ENCODE data around the gene TANC1.

The TANC1 gene

DNA sequence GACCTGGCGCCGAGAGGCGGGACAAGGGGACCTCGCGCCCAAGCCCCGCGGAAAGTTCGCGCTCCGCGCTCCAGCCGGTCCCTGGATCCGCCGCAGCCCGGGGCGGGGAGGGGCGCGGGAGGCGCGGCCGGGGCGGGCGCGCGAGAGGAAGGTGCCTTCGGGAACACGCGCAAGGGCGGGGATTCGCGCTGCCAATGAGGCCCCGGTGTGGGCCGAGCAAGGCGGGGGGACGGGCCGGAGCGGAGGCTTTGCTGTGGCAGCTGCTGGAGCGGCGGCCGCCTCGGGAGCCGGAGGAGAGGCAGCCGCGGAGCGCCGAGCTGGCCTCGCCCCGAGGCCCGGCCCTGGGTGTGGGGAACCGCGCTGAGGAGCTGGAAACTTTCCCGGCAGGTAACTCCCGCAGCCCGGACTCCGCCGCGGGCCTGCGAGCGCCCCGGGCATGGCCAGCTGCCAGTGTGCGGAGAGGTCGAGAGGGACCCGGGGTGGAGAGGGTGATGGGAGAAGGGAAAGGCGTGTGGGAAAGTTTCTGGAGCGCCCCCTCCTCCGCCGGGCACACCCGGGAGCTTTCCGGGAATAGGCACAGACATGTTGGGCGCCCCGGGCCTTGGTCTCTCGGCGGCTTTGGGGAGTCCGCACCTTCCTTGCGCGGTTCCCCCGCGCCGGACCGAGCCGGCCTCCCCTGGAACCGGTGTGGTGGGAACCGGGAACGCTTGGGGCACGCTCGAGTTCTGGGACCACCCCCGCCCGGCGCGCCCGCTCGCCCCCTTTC, at the start of gene TANC1:
Gene TANC1 (plus strand): TSS at position 245 of the 766 bp plus-strand sequence. CDS start 97,271 bp downstream, outside the sequence.
- peak; percentile 31 for DNase-seq

GRCh38 chr2:158921599-158922408, 46.6 kb upstream of the TANC1 start:
- no peak for DNase-seq

DNA sequence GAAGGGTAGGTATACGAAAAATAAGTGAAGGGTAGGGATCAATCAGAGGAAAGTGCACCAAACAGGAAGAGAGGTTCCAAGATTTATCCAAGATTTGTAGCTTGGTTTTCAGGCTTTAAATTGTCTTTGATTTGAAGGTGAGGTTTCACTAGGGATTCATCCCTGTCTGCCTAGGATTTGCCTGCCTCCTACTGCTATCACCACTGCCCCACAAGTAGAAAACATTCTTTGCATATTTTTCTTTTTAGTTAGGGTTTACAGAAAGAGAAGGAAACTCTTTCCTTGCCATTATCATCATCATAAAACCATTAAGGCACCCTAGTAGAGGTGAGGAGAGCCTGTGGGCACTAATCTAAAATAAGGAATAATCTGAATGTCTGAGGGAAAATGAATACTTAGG, 45.8 kb upstream of the TANC1 start:
- no peak for DNase-seq

- DNase-seq = peak; percentile 32
Observed at GRCh38 chr2:158923180-158923594, 45.3 kb upstream of the TANC1 start.

GRCh38 chr2:158923641-158924040, 44.8 kb upstream of the TANC1 start:
- no peak for DNase-seq

DNA sequence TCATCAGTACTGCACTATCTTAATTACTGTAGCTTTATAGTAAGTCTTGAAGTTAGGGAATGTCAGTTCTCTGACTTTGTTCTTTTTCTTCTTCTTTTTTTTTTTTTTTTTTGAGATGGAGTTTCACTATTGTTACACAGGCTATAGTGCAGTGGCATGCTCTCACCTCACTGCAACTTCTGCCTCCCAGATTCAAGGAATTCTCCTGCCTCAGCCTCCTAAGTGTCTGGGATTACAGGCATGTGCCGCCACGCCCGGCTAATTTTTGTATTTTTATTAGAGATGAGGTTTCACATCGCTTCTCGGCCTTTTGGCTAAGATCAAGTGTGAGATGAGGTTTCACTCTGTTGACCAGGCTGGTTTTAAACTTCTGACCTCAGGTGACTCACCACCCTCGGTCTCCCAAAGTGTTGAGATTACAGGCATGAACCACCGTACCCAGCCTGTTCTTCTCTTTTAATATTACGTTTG, 41.9 kb upstream of the TANC1 start:
- no peak for DNase-seq

GRCh38 chr2:158928515-158928914, 39.9 kb upstream of the TANC1 start:
- no peak for DNase-seq

- DNase-seq = no peak
Observed at GRCh38 chr2:158928965-158929364, 39.5 kb upstream of the TANC1 start.

GRCh38 chr2:158931572-158931971, 36.9 kb upstream of the TANC1 start:
- no peak for DNase-seq

DNA sequence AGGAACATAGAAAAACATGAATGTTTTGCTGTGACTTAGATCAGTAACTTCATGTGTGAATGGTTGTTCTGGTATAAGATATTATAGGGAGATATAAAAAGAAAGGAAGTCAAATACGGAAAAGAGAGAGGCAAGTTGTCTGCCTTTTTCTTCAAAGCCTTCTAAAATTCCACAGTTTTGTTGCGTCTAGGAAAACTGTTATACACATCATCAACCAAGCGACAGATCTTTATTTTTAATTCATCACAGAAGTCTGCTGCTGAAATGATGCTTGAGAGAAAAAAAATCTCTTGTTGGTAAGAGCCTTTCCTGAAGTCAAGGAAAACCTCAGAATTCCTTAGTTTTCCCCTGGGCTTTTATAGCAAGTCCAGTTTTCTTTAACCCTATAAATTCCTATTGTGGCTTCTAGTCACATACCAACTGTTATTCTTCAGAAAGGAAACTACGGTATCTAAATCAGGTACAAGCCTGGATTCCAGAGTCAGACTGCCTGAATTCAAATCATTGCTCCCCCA, 36.3 kb upstream of the TANC1 start:
- no peak for DNase-seq

DNA sequence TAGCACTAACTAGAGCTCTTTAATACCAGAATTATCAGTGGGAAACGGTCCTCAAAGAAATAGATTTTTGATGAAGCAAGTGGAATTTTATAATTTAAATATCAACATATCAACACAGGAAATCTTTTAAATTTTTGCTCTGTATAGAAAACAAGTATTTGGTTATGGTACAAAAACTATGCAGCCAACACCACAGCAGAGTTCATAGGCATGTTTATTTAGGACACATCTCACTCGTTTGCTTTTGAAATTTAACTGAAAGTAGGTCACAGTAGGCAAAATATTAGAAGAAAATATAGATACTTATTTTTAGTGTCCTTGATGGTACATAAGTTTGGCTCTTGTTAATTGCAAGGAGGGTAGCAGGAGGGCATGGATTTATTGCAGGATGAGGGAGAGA, 34.3 kb upstream of the TANC1 start:
- DNase-seq = no peak

GRCh38 chr2:158935617-158936016, 32.8 kb upstream of the TANC1 start:
- DNase-seq = no peak

- no peak for DNase-seq
Observed at GRCh38 chr2:158936978-158937377, 31.5 kb upstream of the TANC1 start.

- DNase-seq = no peak
Observed at GRCh38 chr2:158940356-158940755, 28.1 kb upstream of the TANC1 start.

DNA sequence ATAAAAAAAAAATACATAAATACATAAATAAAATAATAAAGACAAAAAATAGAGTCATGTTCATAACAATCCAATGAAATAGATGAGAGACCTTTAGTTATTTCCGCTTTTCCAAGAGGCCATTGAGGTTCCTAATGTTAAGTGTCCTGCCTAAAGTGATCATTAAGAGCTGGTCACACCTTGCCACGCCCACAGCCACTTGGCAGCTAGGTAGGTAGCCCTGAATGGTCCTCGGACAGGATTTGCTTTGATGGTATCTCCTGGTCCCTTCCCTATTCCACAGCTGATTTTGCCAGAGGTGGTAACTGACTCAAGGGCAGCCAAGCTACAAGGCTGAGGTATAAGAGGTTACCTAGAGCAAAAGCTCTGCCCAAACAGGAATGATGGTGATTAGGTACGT, 24.5 kb upstream of the TANC1 start:
- no peak for DNase-seq

DNA sequence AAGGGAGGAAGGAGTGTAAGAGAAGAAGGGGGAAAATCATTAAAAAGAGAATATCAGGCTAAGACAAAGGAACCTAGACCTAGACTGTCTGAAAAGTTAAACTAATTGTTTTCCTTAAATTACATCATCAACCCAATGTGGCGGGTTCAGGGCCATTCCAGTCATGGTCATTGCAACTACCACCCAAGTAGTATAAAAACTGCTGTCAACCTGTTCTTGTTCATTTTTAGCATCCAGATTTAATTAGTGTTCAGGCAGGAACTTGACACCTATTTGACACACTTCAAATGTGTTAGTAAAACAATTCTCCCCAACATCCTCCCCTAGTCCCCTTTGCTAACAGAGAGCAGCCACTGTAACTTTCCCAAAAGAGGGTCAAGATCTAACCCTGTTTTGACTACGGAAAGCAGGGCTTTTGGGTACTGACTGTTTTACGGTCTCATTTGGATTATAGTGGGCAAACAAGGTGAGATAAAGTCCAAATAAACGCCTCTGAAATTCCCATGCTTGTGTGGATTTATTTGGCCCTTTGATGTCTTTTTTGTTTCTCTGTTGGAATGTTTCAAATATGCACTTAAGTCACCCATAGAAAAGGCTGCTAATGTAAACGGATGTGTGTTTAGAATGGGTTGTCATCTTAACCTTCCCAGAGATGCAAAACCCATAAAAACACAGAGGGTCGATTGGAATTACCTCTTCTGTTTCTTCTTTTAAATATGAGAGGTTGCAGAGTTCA, 19.3 kb upstream of the TANC1 start:
- DNase-seq = no peak

- DNase-seq = no peak
Observed at GRCh38 chr2:158953454-158953853, 15.0 kb upstream of the TANC1 start.

- peak; percentile 14 for DNase-seq
Observed at GRCh38 chr2:158953926-158954763, 14.3 kb upstream of the TANC1 start.

DNA sequence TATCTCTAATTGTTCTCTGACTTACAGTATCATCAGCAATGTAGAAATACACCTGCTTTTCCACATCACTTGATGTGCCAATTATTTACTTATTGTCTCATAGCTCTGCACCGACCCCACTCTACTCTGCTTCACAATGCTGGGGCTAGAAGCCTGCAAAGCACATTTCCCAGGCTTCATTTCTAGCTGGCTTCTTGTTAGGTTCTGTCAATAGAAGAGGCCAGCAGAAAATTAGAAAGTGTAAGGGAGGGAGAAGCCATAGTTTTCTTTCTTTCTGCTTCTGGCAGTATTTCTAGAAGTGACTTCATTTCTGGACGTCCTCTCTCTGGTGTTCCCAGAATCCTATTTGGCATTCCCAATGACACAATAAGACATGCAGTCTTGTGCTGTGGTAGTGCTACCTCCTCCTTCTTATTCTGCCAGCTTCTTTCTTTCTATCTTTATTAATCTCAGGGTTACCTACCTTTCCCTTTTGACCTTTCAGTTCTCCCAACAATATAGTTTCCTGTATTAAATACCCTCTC, 12.5 kb upstream of the TANC1 start:
- no peak for DNase-seq

GRCh38 chr2:158958365-158958764, 10.1 kb upstream of the TANC1 start:
- DNase-seq = no peak

DNA sequence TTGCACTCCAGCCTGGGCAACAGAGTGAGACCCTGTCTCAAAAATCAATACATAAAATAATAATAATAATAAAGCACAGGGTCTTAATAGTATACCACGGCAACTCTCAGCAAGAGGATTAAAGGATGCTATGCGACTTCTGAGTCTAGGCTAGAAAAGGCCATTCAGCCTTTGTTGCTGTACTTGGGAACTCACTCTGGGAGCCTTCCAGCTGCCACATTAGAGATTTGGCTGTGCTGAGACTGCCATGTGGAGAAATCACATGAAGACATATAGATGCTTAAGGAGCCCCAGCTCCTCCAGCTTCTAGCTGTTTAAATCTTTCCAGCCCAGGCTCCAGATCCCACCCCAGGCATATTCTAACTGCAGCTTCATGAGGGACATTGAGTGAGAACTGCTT, 8.2 kb upstream of the TANC1 start:
- no peak for DNase-seq

DNA sequence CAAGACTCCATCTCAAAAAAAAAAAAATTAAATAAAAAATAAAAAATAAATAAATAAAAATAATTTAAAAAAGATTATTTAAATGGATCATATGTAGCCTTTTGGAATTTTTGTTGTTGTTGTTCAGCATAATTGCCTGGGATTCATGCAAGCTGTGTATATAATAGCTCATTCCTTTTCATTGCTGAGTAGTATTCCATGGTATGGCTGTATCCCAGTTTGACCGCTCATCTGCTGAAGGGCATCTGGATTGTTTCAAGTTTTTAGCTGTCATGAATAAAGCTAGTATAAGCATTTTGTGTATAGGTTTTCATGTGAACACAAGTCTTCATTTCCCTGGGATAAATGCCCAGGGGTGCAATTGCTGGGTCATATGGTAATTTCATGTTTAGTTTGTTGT, 6.4 kb upstream of the TANC1 start:
- no peak for DNase-seq
